ENCODE data around the gene PGM1.

The PGM1 gene

DNA sequence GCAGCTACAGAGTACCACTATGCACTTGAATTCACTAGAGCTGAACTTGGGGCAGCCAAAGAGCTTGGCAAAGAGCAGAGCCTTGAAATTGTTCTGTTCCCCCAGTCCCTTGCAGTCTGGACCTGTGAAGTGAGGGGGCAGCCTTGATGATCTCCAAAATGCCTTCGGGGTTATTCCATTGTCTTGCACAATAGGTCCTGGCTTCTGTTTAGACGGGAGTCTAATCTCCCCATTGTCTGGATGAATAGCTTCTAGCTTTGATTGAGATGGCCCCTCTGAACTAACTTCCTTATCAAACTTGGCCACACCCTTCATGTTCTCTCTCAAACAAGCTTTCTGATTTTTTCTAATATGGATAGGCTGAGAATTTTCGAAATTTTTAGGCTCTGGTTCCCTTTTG, 72.6 kb downstream of the PGM1 start:
- no peak for DNase-seq (ENCODE audit: low spot score)

DNA sequence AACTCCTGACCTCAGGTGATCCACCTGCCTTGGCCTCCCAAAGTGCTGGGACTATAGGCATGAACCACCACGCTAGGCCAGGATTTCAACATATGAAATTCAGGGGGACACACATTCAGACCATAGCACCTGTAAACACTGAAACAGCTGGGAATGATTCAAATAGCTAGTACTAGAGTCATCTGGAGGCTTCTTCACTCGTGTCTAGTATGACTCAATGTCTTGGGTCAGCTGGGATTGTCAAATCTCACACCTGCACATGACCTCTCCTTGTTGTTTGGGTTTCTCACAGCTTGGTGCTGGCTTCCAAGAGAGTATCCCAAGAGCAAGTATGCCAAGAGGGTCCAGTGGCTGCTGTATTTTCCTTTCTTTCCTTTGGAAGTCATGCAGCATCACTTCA, 75.1 kb downstream of the PGM1 start:
- no peak for DNase-seq (ENCODE audit: low spot score)

DNA sequence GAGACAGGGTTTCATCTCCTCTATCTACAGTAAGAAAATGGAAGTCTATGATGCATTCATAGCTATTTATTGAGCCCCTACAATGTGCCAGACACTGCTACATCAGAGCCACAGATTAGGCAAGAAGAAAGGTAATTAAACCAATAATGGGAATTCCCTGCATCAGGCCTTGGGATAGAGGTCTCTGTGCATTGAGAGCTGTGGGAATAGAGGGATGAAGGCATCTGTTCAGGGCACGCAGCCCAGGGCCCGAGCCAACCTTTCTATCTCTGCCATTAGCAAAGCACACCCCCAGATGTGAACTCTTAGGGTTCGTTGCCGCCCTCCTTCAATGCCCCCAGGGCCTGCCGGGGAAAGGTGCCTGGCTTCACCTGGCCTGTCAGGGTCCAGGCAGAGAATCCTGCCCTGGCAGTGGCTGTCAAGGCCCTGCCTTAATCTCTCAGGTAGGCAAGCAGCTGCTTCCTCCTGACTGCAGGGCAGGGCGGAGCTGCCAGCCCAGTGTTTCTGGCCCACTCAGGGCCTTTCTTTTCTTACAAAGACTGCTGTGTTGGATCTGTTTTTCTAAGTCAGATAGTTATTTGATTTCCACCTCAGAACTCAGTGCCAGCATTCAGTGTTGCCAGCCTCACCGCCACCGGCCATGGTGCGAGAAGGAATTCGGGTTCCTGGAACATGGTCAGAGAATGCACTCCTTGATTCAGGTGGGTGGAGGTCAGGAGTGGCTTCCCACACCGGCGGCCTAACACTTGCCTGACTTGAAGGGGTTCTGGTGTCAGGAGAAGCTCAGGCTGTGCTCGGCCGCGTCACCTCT, 76.1 kb downstream of the PGM1 start:
- DNase-seq (ENCODE audit: low spot score) = no peak

DNA sequence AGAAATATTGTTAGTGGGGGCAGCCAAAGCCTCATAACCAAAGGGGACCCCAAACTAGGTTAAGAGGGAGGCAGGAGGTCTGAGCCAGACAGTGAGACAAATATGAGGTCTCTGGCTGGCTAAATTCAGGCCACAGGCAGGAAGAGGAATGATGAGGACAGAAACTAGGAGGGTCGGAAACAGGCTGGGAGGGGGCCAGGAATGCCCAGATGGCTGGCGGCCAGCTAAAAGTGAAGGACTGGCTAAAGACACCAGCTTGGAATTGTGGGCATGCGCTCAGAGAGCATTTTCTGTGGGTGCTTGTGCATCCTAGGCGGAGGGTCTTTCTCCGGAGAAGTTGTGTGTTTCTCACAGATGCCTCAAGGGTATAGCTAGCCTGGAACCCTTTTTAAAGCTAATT, 77.0 kb downstream of the PGM1 start:
- DNase-seq (ENCODE audit: low spot score) = no peak

DNA sequence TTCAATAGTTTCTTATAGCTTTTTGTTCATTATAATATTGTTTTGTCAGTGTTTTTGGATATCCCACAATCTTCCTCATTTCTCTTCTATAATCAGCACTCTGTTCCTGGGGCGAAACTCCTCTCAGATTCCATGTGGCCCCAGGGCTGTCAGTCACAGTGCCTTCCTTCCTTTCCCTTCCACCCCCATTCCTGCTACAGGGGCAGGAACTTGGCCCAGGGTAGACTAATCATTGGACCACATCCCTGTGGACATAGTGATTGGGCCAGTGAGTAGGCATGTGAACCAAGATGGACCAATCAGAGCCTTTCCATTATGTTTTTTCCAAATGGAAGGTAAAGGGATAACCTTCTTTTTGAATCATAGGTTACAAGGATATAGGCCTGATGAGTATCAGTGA, 78.3 kb downstream of the PGM1 start:
- no peak for DNase-seq (ENCODE audit: low spot score)

DNA sequence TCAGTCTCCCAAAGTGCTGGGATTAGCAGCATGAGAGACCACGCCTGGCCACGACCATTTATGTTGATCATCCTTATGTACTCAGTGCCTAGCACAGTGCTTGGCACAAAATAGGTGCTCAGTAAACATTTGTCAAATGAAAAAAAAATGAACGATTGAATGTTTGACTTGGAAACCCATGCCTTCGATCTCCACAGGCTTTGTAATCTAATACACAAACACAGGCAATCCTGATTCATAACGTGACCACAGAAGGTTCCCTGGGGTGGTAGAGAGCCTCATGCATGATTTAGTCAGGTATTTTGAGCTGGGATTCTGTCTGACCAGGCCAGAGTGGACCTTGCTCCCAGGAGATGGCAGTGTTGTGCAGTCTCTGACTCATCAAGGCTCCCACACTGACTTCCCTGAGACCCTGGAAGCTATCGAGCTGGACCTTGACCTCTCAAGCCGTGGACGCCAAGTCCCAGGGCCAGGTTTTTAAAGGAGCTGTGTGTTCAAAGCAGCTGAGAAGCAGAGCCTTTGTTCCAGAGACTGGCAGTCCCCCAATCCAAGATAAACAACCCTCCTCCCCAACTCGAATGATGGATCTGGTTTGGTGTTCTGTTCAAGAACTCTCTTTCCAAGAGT, 81.1 kb downstream of the PGM1 start:
- DNase-seq (ENCODE audit: low spot score) = peak; percentile 89

DNA sequence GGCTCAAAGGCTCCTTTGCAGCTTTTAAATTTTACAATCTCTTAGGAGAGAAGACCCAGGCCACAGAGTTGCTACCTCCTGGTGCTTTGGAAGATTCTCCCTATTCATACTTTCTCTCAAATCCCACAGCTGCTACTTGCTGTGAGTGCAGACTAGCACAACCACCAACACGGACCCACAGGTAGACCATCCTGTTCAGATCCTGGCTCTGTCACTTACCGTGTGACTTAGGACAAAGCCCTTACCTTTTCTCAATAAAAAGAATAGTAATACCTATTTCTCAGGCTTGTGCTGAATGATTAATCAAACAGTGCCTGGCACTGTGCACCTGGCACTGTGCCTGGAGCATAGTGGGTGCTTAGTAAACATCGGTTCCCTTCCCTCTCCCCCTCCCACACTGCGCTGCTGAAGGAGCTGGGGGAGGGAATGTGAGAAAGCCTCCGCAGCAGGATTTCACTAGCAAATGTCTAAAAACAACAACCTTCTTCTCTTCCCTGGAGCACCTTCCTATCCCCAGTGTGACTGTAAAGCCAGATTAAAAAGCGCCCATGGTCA, 81.7 kb downstream of the PGM1 start:
- DNase-seq (ENCODE audit: low spot score) = no peak

DNA sequence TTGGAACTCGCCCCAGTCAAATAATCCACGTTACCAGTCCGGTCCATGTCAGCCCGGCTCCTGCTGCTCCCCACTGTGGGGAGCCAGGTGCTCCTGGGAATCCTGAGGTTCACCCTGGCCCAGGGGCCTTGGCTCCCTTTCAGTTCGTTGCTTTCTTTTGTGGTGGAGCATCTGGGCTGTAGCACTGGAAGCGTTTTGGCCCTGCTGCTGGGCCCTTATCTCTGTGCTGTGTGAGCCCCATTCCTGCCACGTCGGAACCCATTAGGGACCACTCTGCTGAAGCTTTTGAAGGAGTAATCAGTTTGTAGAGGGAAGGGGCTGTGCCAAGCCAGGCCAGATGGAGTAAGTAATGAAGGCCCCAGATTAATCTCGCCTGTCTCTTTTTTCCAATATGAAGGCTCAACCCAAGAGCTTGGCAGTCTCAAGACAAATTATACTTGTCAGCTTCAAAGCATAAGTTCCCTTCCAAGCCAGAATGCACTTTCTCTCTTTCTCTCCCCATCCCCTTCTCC, 82.3 kb downstream of the PGM1 start:
- DNase-seq (ENCODE audit: low spot score) = no peak

DNA sequence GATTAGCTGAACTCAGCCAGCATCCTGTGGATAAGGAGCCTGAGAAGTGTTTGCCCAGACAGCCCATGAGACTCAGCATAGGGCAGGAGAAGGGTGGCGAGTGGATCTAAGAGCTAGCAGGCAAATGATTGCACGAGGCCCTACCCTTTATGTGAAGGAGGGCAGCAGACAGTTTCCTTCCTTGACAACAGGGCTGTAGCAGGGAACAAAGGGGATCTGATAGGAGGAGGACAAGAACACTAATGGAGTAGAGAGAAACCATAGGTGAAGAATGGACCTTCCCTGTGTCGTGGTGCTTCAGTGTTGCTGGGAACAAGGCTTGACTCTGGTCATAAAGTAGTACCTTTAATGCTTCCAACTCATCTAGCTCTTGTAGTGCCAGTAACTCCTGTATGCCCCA, 84.3 kb downstream of the PGM1 start:
- no peak for DNase-seq (ENCODE audit: low spot score)

DNA sequence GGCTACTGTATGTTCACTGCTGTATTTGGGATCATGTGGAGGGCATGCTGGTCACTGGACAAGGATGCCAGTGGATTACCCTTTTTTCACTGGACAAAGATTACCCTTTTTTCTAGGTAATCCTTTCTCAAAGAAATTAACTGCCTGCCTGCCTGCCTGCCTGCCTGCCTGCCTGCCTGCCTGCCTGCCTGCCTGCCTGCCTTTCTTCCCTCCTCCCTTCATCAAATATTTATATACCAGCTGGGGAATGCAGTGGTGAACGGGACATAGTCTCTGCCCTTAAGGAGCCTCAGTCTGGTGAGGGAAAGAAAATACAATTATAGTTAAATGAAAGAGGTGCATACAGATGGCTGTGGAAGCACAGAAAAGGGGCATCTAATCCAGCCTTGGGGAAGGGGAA, 85.0 kb downstream of the PGM1 start:
- DNase-seq (ENCODE audit: low spot score) = no peak

DNA sequence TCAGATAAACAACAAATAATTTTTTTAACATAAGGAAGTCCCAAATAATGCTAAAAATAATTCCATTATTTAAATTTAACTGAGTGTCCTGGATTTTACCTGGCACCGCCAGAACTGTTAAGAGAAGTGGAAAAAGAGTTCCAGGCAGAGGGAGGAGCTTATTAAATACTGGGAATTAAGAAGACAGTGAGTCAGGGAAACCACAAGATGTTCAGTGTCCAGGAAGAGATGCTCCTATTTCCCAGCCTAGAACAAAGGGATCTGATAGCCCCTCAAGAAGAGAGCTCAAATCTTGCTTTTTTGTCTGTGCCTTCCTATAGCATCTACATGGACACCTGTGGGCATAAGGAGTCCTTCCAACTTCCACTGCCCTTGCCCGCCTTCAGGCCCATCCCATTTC, 85.9 kb downstream of the PGM1 start:
- peak; percentile 41 for DNase-seq (ENCODE audit: low spot score)

DNA sequence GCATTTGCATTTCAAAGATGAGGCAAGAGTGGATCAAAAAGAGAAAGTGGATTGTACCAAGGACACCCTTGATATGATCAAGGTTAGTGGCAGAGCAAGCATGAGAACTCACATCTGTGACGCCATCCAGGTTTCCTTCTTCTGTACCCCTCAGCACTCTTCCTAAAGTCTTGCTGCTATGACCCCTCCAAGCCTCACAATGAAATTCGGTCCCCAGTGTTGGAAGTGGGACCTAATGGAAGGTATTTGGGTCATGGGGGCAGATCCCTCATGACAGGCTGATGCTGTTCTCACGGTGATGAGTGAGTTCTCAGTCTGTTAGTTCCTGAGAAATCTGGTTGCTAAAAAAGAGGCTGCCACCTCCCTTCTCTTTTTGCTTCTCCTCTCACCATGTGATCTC, 86.4 kb downstream of the PGM1 start:
- DNase-seq (ENCODE audit: low spot score) = no peak

DNA sequence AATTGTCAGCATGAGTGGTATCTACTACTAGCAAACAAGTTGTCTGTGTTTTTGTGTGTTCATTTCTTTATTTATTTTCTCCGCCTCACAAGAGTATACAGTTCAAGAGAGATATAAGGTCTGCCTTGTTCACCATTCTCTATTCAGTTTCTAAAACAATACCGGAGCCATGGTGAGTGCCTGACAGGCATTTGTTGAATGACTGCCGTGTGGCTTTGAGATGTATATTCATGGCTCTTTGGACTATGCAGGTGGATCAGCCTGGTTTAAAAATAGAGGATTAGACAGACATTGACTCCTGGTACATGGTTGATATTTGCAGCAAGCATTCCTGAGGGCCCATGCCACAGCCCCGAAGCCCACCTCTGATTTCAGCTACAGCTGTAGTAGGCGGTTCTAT, 89.7 kb downstream of the PGM1 start:
- DNase-seq (ENCODE audit: low spot score) = no peak

DNA sequence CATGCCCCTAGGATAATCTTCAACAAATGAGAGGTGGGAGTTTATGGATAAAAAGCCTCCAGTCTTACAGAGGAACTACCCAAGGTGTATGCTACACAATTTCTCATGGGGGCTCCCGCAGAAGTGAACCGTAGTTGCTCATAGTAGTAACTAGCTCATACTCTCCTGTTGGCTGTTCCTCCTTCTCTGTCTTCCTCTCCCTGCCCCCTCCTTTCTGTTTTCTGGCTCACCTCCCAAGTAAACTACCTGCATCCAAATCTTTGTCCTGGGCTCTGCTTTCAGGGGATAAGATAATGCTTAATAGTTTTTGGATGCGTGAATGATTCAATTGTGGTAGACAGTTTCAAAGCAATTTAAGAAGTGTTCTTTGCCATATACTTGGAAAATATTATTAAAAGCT, 90.5 kb downstream of the PGM1 start:
- no peak for DNase-seq (ENCODE audit: low spot score)

DNA sequence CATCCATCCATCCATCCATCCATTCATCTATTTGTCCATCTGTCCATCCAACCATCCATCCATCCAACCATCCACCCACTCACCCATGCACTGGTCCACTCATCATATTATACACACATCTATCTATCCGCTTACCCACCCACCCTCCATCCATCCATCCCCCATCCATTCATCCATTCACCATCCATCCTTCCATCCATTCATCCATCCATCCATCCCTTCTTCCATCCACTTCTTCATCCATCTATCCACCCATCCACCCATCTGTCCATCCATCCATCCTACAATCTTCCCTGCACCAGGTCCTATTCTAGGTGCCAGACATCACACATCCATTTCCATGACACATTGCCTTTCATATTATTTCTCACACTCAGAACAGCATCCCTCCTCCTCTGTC, 93.5 kb downstream of the PGM1 start:
- DNase-seq (ENCODE audit: low spot score) = no peak

DNA sequence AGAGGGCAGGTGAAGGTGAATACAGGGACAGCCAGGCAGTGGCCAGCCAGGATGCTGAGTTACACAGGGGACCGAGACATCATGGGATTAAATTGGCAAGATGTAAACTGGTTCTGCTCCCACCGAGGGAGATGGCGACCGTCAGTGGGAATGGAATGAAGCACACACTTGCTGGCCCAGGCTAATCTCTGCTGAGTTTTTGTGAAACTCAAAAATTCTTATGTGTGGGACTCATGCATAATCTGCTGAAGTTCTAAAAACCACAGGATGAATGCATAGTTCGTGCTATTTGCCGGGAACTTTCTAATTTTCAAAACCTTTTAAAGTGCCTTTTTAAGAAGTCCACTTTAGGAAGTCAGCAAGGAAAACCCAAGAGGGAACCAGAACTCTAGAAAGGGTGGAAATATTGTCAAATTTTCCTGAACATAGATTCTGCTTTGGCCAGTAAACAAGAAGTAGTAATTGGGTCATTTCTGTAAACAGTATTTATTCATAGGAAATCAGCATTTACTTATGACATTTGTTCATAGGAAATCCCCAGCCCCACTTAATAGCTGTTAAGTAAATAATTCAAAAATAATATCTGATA, 95.2 kb downstream of the PGM1 start:
- peak; percentile 85 for DNase-seq (ENCODE audit: low spot score)

DNA sequence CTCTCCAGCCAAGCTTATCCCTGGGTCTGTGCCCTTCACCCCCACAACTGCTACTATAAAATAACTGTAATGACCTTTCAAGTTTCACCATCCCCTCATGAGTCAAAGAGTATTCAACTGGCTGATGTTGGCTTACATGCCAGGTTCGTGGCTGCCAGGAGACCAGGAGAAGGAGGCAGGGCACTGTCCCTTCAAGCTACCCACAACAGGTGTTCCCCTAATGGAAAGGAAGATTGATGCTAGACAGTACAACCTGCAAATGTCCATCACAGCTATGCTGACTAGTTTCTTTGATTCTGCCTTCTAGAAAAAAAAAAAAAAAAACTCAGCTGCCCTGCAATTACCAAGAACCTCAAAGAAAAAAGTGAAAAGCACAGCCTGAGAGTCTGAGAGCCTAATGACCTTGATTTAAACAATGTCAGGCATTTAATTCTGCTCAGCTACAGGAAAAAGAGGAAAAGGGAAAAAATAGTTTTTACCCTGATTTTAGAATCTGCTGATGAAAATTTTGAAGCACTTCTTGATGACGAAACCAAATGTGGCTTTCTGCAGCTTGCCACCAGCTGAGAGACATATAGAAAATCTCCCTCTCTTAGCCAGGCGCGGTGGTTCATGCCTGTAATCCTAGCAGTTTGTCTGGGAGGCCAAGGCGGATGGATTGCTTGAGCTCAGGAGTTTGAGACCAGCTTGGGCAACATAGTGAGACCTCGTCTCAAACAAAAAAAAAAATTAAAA, 97.9 kb downstream of the PGM1 start:
- DNase-seq (ENCODE audit: low spot score) = no peak

DNA sequence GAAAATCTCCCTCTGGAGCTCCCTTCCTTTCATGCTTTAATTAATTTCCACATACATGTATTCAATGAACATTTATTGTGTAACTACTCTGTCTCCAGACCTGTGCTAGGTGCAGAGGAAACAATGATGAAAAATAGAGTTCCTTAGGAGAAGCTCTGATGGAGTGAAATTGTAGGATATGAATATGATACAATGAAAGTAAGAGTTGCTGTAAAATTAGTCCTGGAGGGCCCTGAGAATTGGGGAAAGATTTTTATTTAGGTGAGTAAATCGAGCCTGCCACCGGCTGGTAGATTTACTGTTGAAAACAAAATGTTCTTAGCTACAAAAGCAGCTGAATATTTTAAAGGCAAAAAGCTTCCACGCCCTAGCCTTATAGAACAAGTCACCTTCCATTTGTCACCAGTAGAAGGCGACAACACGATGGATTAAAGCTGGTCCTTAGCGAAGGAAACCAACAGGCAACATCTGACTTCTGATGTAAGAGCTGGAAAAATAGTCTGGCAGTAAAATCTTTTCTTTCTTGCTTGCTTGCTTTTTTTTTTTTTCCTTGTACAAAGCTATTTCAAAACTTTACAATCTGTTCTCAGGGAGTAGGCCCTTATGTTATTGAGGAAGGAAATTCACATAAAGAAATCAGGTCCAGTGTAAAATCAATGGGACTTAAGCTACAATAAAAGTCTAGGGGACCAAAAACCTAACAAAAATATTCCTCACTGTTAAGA, 98.7 kb downstream of the PGM1 start:
- peak; percentile 85 for DNase-seq (ENCODE audit: low spot score)

DNA sequence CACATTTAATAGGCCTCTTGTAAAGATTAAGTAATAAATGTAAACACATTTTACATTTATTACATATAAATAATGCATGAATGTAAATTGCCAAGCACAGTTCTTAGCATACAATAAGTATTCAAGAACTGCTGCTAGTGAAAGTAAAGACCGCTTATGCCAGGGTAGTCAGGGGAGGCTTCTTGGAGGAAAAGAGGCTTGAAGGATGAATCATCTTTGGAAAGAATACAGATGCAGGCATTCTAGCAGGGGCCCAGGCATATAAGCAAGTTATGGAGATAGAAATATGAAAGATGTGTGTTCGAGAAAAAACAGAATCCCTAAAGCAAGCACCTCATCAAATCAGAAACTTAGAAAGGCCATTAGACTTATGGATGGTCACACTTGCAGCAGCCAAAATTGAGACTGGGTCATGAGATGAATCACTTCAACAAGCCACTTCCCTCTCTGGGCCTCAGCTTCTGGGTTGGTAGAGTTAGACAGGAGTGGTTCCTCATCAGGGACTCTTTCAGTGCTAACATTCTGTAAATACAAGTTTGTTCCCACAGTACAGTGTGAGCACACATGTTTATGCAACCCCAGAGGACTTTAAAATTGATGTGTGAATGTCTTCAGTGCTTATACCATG, 100.8 kb downstream of the PGM1 start:
- DNase-seq (ENCODE audit: low spot score) = no peak

DNA sequence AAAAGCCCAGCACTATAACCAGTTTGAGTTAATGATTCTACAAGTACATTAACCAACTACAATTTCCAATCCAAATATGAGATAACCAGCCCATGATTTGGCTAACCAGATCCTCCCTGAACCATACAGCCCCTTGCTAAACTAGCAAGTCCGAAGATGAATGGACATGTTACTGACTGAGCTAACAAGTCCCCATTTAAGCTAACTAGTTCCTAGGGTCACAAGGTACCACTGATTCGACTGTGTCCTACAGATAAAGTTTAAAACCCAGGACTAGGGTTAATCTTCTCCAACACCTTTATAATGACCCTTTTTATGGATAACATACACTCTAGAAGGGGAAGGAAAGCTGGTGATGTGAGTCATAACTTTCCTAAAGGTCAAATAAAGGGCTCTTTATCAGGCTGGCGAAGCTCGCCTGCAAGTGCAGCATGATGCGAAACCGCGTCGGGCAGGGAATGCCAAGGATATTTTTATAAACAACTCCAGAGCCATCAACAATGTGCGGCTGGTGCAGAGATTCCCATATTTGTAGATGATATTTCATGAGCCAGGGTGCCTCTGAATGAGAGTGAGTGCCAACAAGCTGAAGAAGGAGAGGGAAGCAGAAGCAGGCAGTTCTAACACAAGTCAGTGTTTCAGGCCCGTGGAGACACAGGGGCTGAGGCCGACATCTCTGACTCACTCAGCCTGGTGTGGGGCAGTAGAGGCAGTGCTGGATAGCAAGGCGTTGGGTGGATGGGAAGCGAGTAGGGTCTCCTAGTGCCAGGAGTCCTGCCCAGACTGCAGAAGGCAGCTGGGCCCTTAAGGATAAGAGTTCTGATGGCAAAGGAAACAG, 105.0 kb downstream of the PGM1 start:
- DNase-seq (ENCODE audit: low spot score) = peak; percentile 38

Data from GM03348 (cell line).